ENCODE measurements around the gene RCE1.

The RCE1 gene

GRCh38 chr11:66851698-66852465, 8.6 kb downstream of the RCE1 start:
- Histone ChIP-seq H2AFZ (ENCODE audit: low read depth) (no peak overlapping the region), H3K4me1 (ENCODE audit: low read depth, poor library complexity, severe bottlenecking) (peaks cover 10% of the 10 kb centered on the region), H3K4me3 (IDR thresholded peaks at IDR 0.05; ENCODE audit: insufficient read depth, low read depth, low read length) (no peak overlapping the region), H3K4me2 (no peak overlapping the region), H4K20me1 (ENCODE audit: insufficient read depth) (no peaks in the 10 kb centered on the region), H3K27ac (no peak overlapping the region), H3K79me2 (ENCODE audit: insufficient read depth, low read depth) (no peaks in the 10 kb centered on the region), H3K9ac (no peak overlapping the region), H3K36me3 (ENCODE audit: insufficient read depth) (no peaks in the 10 kb centered on the region), H3K27me3 (ENCODE audit: insufficient read depth, low read depth) (no peaks in the 10 kb centered on the region)
- no peak for TF ChIP-seq CTCF (conservative IDR thresholded peaks at IDR 0.05; ENCODE audit: low read depth, low read length)

GRCh38 chr11:66852466-66853241, 9.4 kb downstream of the RCE1 start:
- Histone ChIP-seq H2AFZ (ENCODE audit: low read depth) (no peak overlapping the region), H3K36me3 (ENCODE audit: insufficient read depth) (no peaks in the 10 kb centered on the region), H4K20me1 (ENCODE audit: insufficient read depth) (no peaks in the 10 kb centered on the region), H3K27ac (no peak overlapping the region), H3K9ac (no peak overlapping the region), H3K79me2 (ENCODE audit: insufficient read depth, low read depth) (peaks cover 4% of the 10 kb centered on the region; the same call in 1 of the 2 replicates), H3K4me3 (IDR thresholded peaks at IDR 0.05; ENCODE audit: insufficient read depth, low read depth, low read length) (no peak overlapping the region), H3K4me1 (ENCODE audit: low read depth, poor library complexity, severe bottlenecking) (peaks cover 10% of the 10 kb centered on the region), H3K4me2 (no peak overlapping the region), H3K27me3 (ENCODE audit: insufficient read depth, low read depth) (no peaks in the 10 kb centered on the region)
- TF ChIP-seq CTCF (conservative IDR thresholded peaks at IDR 0.05; ENCODE audit: low read depth, low read length), result no peak

- H3K27ac ChIP-seq, result no peak overlapping the region
- no peak overlapping the region for H3K9ac ChIP-seq
- H3K4me2 ChIP-seq, result no peak overlapping the region
- no peak overlapping the region for H2AFZ ChIP-seq (ENCODE audit: low read depth)
- H3K79me2 ChIP-seq (ENCODE audit: insufficient read depth, low read depth), result peaks cover 9% of the 10 kb centered on the region; the same call in 1 of the 2 replicates
- H3K4me1 ChIP-seq (ENCODE audit: low read depth, poor library complexity, severe bottlenecking), result peaks cover 10% of the 10 kb centered on the region
- H3K27me3 ChIP-seq (ENCODE audit: insufficient read depth, low read depth), result no peaks in the 10 kb centered on the region
- no peaks in the 10 kb centered on the region for H4K20me1 ChIP-seq (ENCODE audit: insufficient read depth)
- no peak for TF ChIP-seq CTCF (conservative IDR thresholded peaks at IDR 0.05; ENCODE audit: low read depth, low read length)
- H3K36me3 ChIP-seq (ENCODE audit: insufficient read depth), result no peaks in the 10 kb centered on the region
- H3K4me3 ChIP-seq (IDR thresholded peaks at IDR 0.05; ENCODE audit: insufficient read depth, low read depth, low read length), result no peak overlapping the region
Measured at GRCh38 chr11:66853242-66854229, 10.3 kb downstream of the RCE1 start.

GRCh38 chr11:66854231-66854661, 11.0 kb downstream of the RCE1 start:
- Histone ChIP-seq H3K4me1 (ENCODE audit: low read depth, poor library complexity, severe bottlenecking) (peaks cover 10% of the 10 kb centered on the region), H3K4me3 (IDR thresholded peaks at IDR 0.05; ENCODE audit: insufficient read depth, low read depth, low read length) (no peak overlapping the region), H3K4me2 (no peak overlapping the region)

More at GRCh38 chr11:66854231-66854661, 11.0 kb downstream of the RCE1 start:
- H3K36me3 ChIP-seq (ENCODE audit: insufficient read depth), result no peaks in the 10 kb centered on the region
- no peak overlapping the region for H3K27ac ChIP-seq
- H2AFZ ChIP-seq (ENCODE audit: low read depth), result no peak overlapping the region
- no peaks in the 10 kb centered on the region for H4K20me1 ChIP-seq (ENCODE audit: insufficient read depth)
- peaks cover 9% of the 10 kb centered on the region; the same call in 1 of the 2 replicates for H3K79me2 ChIP-seq (ENCODE audit: insufficient read depth, low read depth)
- no peak overlapping the region for H3K9ac ChIP-seq
- no peaks in the 10 kb centered on the region for H3K27me3 ChIP-seq (ENCODE audit: insufficient read depth, low read depth)
- TF ChIP-seq CTCF (conservative IDR thresholded peaks at IDR 0.05; ENCODE audit: low read depth, low read length), result no peak

Data from KMS-11 (cell line).